NCI-H146 (cell line): Measurements from ENCODE around the gene OCIAD1.

ENCODE experiments used
- DNase-seq: peaks from one replicate; lab custom pipeline; 2025; lab: John Stamatoyannopoulos, UW

Gene OCIAD1

DNA sequence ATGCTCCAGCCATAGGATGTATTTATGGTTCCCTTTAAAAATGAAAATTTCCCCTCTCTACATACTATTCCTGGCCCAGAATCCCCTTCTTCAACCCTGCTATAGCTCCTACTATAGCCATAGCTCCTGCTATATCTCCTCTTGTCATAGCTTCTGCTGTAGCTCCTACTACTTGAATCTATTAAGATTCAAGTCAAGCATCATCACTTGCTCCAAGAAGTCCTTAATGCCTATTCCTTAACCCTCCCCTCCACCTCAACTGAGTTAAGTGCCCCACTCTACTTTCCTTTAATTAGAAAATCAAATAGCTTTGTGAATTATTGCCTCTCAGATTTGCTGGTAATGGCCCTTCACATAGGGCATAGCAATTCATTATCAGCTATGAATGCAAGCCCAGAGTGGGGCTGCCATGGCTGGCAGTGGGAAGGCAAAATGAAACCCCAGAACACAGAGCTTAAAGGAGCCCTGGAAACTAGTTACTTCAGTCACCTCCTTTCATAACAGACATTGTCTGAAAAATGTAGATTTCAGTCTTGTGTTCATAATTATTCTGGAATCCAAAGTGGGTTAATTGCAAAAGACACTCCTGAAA, 60.2 kb downstream of the OCIAD1 start:
- no peak for DNase-seq

DNA sequence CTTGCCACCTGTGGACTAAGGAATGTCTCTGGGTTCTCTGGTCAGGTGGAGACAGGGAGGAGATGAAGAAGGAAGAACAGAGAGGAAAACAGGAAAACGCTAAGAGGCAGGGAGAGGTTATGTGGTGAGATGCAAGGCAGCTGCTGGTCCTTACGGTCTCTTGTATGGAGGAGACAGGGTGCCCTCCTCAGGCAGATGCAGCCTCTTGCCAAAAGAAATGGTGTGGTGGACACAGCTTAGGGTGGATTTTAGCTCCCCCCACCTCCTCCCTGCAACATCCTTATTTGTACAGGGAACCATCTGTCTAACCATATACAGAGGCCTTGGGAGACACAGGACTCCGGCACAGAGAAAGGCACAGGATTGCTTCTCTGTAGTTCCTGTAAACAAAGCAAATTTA, 66.0 kb downstream of the OCIAD1 start:
- DNase-seq, result peak; percentile 4

DNA sequence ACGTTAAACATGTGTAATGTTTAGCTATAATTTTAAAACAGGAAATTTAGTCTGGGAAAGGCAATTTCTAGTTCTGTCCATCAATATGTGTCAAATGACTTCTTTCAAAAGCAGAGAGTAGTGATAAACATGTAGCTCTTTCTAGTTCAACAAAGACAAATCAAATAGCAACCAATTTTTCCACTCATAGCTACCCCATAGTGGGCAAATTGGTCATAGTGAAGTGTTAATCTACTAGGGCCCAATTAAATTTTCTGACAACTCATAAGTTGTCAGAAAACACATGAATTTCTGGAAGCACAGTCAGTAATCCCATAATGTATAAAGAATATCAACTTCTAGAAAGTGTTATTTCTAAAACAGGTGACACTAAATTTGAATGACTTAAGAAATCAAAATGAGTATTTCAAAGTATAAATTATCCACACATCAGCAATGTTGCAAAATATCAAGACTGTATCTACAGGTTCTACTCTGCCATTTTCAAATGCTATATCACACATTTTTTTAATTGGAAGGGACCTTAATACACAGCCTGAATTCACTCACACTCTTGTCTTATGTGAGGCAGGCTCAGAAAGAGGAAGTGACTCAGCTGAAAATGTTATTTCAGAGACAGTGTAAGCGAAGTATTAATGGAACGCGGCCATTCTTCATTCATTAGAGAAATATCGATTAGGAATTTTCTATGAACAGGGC, 68.0 kb downstream of the OCIAD1 start:
- no peak for DNase-seq

DNA sequence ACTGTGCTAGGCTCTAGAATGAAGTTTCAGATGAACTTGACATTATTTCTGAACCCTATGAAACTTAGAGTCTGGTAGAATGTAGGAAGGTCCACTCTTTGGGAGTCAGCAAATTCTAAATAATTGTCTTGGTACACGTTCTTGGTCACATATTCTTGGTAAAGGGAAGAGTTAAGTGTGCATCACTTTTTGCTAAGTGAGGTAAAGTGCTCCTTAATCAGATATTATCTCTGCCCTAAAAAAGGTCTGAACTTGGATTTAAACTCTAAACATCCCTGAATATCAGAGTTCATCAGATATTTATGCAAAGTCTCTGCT, 68.5 kb downstream of the OCIAD1 start:
- no peak for DNase-seq

DNA sequence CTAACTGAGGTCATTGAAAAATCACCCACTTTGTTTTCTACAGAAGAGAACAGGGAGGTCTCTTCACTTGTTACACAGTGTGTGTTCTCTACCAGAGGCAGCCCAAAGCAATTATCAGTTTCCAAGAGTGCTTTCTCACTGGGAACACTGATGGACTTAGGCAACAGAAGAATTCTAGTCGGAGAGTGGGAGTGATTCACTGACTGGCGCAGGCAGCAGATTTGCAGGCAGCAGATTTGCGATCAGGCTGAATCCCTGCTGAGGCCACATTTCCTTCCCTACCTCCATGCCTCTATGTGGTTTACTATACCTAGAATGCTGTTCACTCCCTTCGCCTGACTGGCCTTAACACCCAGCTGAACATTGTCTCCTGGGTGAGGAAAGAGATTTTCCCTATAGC, 69.1 kb downstream of the OCIAD1 start:
- DNase-seq, result no peak

DNA sequence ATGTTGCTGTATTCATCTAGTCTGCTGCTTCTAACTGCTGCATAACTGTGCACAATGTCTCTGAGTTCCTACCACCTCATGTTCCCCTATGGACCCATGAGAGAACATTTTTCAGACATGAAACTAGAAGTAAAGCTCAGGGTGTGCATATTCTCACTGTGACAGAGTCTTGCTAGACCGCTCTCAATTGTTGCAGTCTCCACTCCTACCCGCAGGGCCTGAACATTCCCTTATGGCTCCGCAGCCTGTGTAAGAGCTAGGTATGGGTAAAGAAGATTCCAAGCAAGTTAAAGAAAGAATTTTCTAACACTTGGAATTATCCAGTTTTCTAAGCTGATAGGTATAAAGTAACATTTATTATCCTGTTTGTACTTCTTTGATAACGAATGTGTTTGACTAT, 70.3 kb downstream of the OCIAD1 start:
- no peak for DNase-seq

DNA sequence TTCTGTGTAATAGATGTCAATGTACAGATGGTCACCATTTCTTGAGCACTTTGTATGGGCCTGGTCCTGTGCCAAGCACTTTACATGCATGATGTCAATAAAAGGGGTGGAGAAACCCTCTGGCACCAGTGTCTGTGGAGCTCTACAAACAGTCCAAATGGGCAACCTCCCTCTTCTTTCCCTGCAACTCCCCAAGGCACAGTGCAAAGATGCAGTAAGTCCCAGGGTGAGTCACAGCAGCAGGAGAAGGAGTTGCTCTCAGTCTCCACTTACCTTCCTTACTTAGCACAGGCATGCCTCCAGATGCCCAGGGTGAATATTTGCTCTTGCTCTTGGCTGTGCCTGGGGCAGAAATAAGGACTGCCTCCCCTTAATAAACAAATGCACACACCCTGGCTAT, 71.4 kb downstream of the OCIAD1 start:
- DNase-seq, result no peak

DNA sequence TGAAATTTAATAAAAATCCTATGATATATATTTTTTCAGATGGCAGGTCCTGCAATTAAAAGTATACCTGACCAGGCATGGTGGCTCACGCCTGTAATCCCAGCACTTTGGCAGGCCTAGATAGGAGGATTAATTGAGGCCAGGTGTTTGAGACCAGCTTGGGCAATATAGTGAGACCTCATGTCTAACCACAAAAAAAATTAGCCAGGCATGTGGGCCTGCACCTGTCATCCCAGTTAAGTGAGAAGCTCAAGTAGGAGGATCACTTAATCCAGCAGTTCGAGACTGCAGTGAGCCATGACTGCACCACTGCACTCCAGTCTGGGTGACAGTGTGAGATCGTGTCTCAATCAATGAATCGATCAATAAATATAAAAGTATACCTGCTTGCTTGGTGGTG, 73.2 kb downstream of the OCIAD1 start:
- peak; percentile 4 for DNase-seq

DNA sequence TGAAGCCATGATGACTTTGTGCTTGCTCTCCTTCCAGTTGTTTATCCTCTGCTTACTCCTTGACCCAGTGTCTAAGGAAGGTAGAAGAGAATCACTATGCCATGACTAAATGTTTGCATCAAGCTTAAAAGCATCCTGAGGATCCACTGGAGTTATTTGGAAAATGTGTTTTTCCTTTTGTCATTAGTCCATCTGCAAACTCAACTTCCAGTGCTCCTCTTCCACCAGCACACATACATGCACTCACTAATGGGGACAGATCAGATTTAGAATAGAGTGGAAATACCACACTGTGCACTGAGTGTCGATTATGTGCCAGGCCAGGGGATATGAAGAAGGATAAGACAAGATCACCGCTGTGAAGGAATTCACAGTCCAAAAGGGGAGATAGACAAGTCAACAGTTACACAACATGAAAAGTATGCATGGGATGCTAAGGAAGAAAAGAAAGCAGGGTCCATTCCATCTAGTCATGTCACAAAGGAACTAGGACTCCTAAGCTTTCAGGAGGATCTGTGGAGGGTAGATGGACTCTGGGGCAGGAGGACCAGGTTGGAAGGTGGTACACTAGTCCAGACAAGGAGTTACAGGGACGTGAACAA, 73.8 kb downstream of the OCIAD1 start:
- no peak for DNase-seq

DNA sequence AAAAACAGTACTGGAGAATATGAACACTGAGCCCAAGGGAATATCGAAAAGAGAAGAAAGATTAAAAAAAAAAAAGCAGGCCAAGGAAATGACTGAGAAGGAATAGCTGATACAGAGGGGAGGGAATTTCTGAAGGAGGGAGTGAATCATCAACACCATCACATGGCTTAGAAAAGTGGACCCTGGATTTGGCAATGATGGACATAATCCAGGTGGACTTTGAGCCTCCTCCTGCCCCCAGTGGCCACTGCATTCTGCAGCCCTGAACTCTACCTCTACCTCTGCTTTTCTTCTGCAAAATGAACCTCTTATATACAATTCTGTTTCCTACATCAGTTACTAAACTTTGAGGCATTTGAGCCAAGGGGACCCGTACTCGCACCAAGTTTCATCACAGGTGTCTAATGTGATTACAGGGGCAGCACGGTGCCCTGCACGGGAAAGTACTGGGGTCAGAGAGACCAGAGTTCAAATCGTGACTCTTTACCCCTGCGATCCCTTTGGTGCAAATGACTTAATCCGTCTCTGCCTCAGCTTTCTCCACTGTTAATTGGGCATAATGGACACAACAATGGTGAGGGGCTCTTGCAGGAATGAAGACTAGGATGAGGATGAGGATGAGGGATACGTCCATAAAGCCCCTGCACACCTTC, 74.6 kb downstream of the OCIAD1 start:
- peak; percentile 20 for DNase-seq

DNA sequence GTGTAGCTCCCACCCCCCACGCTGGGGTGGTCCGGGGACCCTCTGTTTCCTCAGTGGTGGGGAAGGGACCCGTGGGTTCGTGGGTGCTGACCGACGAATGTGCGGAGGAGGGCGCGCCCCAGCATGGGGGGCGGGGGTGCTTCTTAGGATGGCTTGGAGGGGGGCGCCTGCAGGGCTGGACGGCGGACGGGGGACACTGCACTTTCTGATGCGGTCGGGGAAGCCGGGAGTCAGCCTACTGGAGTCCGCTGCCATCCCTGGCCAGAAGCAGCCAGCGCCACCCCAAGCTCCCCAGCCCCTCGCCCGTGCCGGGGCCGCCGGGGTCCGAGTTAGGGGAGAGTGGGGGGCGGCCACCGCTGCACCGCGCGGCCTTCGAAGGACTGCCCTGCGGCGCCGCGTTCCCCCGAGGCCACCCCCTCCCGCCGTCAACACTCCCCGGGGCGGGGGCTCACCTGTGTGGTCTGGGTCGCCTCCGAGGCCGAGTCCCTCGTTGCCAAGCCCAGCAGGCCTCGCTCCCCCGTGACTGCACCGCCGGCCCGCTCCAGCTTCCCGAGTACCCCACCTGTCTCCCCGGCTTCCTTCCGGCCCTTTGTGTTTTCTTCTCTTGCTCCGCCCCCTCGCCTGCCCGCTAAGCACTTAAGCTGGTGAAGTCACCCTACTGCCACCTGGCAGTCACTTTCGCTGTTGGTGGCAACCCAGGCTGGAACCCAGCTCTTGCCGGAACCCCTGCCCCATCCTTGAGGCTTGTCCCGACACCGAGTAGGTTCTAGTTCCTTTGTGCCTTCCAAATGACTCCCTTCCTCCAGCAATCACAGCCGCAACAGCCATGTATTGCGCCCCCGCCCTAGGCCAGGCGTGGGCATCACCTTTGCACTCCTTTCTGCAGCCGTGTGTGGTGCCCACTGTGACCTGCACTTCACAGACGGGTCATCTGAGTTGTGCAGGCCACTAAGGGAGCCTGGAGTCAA, 75.6 kb downstream of the OCIAD1 start, which contains the start of gene OCIAD2:
Gene OCIAD2 (minus strand): TSS at position 569 of the 968 bp plus-strand sequence. CDS start 2,225 bp downstream, outside the sequence.
- peak; percentile 92 for DNase-seq

DNA sequence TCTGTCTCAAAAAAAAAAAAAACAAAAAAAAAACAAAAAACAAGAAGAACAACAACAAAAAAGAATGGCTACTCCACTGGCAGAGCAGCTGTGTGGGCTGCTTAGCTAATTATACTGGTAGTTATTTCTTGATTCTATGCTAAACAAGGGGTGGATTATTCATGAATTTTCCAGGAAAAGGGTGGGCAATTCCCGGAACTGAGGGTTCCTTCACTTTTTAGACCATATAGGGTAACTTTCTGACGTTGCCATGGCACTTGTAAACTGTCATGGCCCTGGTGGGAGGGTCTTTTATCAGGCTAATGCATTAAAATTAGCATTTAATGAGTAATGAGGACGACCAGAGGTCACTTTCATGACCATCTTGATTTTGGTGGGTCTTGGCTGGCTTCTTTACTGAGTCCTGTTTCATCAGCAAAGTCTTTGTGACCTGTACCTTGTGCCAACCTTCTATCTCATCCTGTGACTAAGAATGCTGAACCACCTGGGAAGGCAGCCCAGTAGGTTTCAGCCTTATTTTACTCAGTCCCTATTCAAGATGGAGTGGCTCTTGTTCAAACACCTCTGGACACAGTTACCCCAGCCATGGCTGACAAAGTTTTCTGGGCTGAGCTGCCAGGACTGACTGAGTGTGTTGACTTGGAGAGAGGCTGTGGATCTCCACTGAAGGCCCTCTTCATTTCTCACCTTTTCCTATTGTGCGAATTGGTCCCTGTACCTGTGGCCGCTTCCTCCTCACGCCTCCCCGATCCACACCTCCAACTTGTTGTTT, 77.0 kb downstream of the OCIAD1 start:
- no peak for DNase-seq

DNA sequence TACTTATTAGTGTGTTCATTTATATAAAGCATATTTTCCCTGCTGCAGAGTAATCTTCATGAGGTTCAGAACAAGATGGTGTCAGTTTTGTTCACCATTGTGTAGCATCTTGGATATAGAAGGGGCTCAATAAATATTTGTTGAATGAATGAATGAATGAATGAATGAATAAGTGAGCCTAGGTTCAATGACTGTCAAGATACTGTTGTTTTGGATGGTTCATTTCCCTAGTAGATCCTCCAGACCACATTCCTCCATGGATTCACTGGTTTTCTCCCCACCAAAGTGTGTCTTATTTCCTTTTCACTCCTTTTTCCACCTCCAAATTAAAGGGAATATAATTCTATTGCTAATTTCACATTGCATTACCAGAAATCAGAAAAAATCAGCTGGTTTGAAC, 77.8 kb downstream of the OCIAD1 start:
- DNase-seq, result no peak

DNA sequence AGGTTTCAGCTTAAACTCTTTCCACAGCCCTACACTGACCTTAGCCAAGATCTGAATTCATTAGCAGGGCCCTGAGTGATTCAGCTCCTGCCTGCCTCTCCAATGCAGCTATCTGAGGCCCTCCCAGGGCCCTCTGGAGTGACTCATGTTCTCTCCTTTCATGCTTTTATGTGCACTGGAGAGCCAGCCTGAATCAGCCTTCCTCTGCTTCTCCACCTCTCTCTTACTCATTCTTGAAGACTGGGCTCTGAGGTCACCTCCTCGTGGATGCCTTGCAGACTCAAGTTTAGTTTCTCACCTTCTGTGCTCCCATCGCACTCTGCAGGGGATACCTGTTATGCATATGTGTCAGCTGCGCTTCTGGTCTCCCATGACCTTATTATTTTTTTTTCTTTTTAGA, 78.8 kb downstream of the OCIAD1 start:
- DNase-seq, result no peak

DNA sequence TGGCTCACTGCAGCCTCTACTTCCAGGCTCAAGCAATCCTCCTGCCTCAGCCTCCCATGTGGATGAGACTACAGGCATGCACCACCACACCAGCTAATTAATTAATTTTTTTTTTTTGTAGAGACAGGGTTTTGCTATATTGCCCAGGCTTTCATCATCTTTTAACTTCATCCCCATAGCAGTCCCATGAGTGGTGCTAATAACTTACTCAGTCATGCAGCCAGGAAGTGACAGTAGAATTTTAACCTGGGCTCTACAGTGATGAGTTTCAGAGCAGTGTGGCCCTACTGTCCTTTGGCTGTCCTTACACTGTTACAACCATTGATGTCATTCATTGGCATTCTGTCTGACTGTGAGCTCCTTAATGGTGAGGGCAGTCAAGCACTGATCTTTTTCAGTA, 79.6 kb downstream of the OCIAD1 start:
- DNase-seq, result no peak
